SK-N-MC (cell line): ENCODE results near the gene TDRD12.

Source experiments
- EZH2 ChIP-seq: fragments of 200-600 bp; sonication (generic); IDR thresholded peaks from one replicate; pipeline ENCODE4 v1.6.1; 2017; ENCODE audit warnings: antibody characterized with exemption
- POLR2AphosphoS5 ChIP-seq: IDR thresholded peaks from 2 replicates; pipeline ENCODE4 v1.6.1; 2012; ENCODE audit warnings: mild to moderate bottlenecking, low read depth, low read length, borderline replicate concordance

DNA sequence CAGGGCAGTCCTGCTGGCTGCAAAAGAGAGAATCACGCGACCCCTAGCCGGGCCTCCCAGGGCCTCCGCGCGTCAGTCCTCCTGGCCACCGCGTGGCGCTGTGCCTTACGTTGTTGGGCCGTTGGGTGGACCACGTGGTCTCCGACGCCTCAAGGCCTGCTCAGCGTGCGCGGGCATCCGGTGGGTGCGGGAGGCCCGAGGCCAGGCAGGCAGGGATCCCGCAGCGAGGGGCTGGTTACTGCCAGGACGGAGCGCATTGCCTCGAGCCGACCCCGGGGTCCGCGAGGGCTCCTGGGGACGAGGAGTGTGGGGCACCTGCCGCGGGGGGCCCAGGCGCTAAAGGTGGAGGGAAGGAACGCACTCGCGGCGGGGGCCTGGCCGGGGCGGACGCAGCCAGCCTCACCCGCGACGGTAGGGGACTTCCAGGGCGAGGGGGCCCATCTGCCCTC, at the start of gene TDRD12:
- TF ChIP-seq EZH2 (no peak), POLR2AphosphoS5 (no peak)
